SU-DHL-6 (cell line): ENCODE data around the gene GAD2.

Experiments
- CTCF ChIP-seq: fragments of 200-600 bp; sonication (generic); IDR thresholded peaks from one replicate; pipeline ENCODE4 v1.5.1; 2017; ENCODE audit warnings: antibody characterized with exemption, mild to moderate bottlenecking, low read length, moderate library complexity; ENCODE audit not compliant: insufficient read depth, poor library complexity, severe bottlenecking
- EZH2phosphoT487 ChIP-seq: fragments of 200-600 bp; sonication (generic), shearing (Covaris generic); conservative IDR thresholded peaks from 2 replicates; pipeline ENCODE4 v1.6.1; 2018; ENCODE audit warnings: mild to moderate bottlenecking, antibody characterized with exemption, low read length, moderate library complexity, mixed read lengths

- TF ChIP-seq EZH2phosphoT487 (no peak), CTCF (no peak)
Measured at GRCh38 chr10:26251925-26252324, 35.4 kb downstream of the GAD2 start.
